ENCODE measurements around the gene CTNNA1. TPM values are rescaled to one million over a fixed set of nuclear protein-coding genes. Genes with fewer than 3 reads are reported as not detected.

The CTNNA1 gene
- total RNA-seq, 3 donors from 2014 or later (not counting 1 experiment from before 2014, with no cell fraction given) = 34.4 to 53.0 (median 49.8) TPM

- H3K27ac Mint-ChIP-seq = no peak overlapping the region
- WGBS (ENCODE audit: insufficient coverage) = 97% methylated on average over 2 of the region's 2 CpGs
- Histone ChIP-seq H3K9me3 (ENCODE audit: control insufficient read depth, insufficient read depth, low read length) (no peaks in the 10 kb centered on the region), H3K27ac (ENCODE audit: low read length) (no peak overlapping the region), H3K27me3 (ENCODE audit: control insufficient read depth, insufficient read depth, low read length) (no peaks in the 10 kb centered on the region), H3K36me3 (ENCODE audit: control insufficient read depth, insufficient read depth, low read length) (no peaks in the 10 kb centered on the region), H3K4me1 (ENCODE audit: control insufficient read depth, insufficient read depth, low read length) (no peaks in the 10 kb centered on the region), H3K4me3 (ENCODE audit: low read length) (no peak overlapping the region)
- no peaks in the 10 kb centered on the region for H3K36me3 Mint-ChIP-seq
- H3K27me3 Mint-ChIP-seq (ENCODE audit: low read depth in 2 of 2) = no peaks in the 10 kb centered on the region
- DNase-seq (no peak), ATAC-seq (no peak)
- no peak for TF ChIP-seq CTCF (IDR thresholded peaks at IDR 0.05)
- peaks cover 0 to 6% of the 10 kb centered on the region in 2 donors for H3K4me1 Mint-ChIP-seq
- H3K4me3 Mint-ChIP-seq = no peak overlapping the region
- intact Hi-C loops (cut with micrococcal nuclease) = no loop called here
- H3K9me3 Mint-ChIP-seq = no peaks in the 10 kb centered on the region
Measured at GRCh38 chr5:138965626-138966025, 212.4 kb downstream of the CTNNA1 start.

GRCh38 chr5:138966236-138966985 is 213.2 kb downstream of the CTNNA1 start:
- ATAC-seq = no peak
- WGBS (ENCODE audit: insufficient coverage) = 92% methylated on average over 10 of the region's 10 CpGs
- TF ChIP-seq CTCF (IDR thresholded peaks at IDR 0.05) = no peak
- DNase-seq = no peak
- Histone ChIP-seq H3K27ac (ENCODE audit: low read length) (no peak overlapping the region), H3K36me3 (ENCODE audit: control insufficient read depth, insufficient read depth, low read length) (no peaks in the 10 kb centered on the region), H3K4me3 (ENCODE audit: low read length) (no peak overlapping the region), H3K27me3 (ENCODE audit: control insufficient read depth, insufficient read depth, low read length) (no peaks in the 10 kb centered on the region), H3K9me3 (ENCODE audit: control insufficient read depth, insufficient read depth, low read length) (no peaks in the 10 kb centered on the region), H3K4me1 (ENCODE audit: control insufficient read depth, insufficient read depth, low read length) (no peaks in the 10 kb centered on the region)
- Mint-ChIP-seq H3K4me3 (no peak overlapping the region), H3K4me1 (peaks cover 0 to 6% of the 10 kb centered on the region in 2 donors), H3K36me3 (no peaks in the 10 kb centered on the region), H3K9me3 (no peaks in the 10 kb centered on the region), H3K27ac (no peak overlapping the region), H3K27me3 (ENCODE audit: low read depth in 2 of 2) (no peaks in the 10 kb centered on the region)
- intact Hi-C loops (cut with micrococcal nuclease) = no loop called here

- H3K36me3 ChIP-seq (ENCODE audit: control insufficient read depth, insufficient read depth, low read length) = no peaks in the 10 kb centered on the region
- no peaks in the 10 kb centered on the region for H3K9me3 ChIP-seq (ENCODE audit: control insufficient read depth, insufficient read depth, low read length)
- DNase-seq (no peak), ATAC-seq (no peak)
- no peak overlapping the region for H3K4me3 ChIP-seq (ENCODE audit: low read length)
- H3K27me3 ChIP-seq (ENCODE audit: control insufficient read depth, insufficient read depth, low read length) = no peaks in the 10 kb centered on the region
- intact Hi-C loops (cut with micrococcal nuclease) = no loop called here
- TF ChIP-seq CTCF (IDR thresholded peaks at IDR 0.05) = no peak
- Mint-ChIP-seq H3K9me3 (no peaks in the 10 kb centered on the region), H3K27me3 (ENCODE audit: low read depth in 2 of 2) (no peaks in the 10 kb centered on the region), H3K4me1 (peaks cover 0 to 11% of the 10 kb centered on the region in 2 donors), H3K36me3 (no peaks in the 10 kb centered on the region), H3K4me3 (no peak overlapping the region), H3K27ac (no peak overlapping the region)
- 84% methylated on average over 10 of the region's 10 CpGs for WGBS (ENCODE audit: insufficient coverage)
- H3K4me1 ChIP-seq (ENCODE audit: control insufficient read depth, insufficient read depth, low read length) = no peaks in the 10 kb centered on the region
- H3K27ac ChIP-seq (ENCODE audit: low read length) = no peak overlapping the region
Measured at GRCh38 chr5:138967791-138968448, 214.7 kb downstream of the CTNNA1 start.

Data from natural killer cell (primary cell).